Neural crest cell (in vitro differentiated cells): ENCODE data around the gene EEF1A2. TPM values are rescaled to one million over a fixed set of nuclear protein-coding genes. Genes with fewer than 3 reads are reported as not detected.

Experiments used
- DNase-seq: peaks from one replicate; pipeline ENCODE4 v3.0.0; 2021; ENCODE audit warnings: low read depth, mixed read lengths, low spot score
- H3K27ac Mint-ChIP-seq: one replicate; pipeline ENCODE4 v1.8.0; 2021; ENCODE audit warnings: mild to moderate bottlenecking, mixed read lengths; ENCODE audit not compliant: unreplicated experiment
- H3K27me3 Mint-ChIP-seq: 2 replicates; pipeline ENCODE4 v1.8.0; 2021; ENCODE audit warnings: low read depth, mild to moderate bottlenecking, mixed read lengths
- H3K36me3 Mint-ChIP-seq: 2 replicates; pipeline ENCODE4 v1.8.0; 2021; ENCODE audit warnings: low read depth, mild to moderate bottlenecking, mixed read lengths
- H3K4me1 Mint-ChIP-seq: 2 replicates; pipeline ENCODE4 v1.8.0; 2021; ENCODE audit warnings: mixed read lengths
- H3K4me3 Mint-ChIP-seq: one replicate; pipeline ENCODE4 v1.8.0; 2021; ENCODE audit warnings: mild to moderate bottlenecking, mixed read lengths
- H3K9me3 Mint-ChIP-seq: 2 replicates; pipeline ENCODE4 v1.8.0; 2021; ENCODE audit warnings: mixed read lengths
- CTCF ChIP-seq: fragments of 200-600 bp; sonication (generic); conservative IDR thresholded peaks from 2 replicates; pipeline ENCODE4 v1.5.0; 2021; ENCODE audit warnings: antibody characterized with exemption, mild to moderate bottlenecking
- total RNA-seq: library from RNA; stranded (reverse); gene quantifications from 2 replicates; pipeline ENCODE4 v1.2.1, GENCODE V29; 2021

Gene EEF1A2
- total RNA-seq, 1 donor from 2014 or later = 4.6 TPM

- Mint-ChIP-seq H3K4me3 (no peak overlapping the region), H3K36me3 (no peaks in the 10 kb centered on the region), H3K4me1 (peaks cover 48% of the 10 kb centered on the region), H3K9me3 (no peaks in the 10 kb centered on the region), H3K27me3 (no peaks in the 10 kb centered on the region), H3K27ac (no peak overlapping the region)
- no peak for DNase-seq
- TF ChIP-seq CTCF = no peak
Observed at GRCh38 chr20:63451821-63452220, 47.1 kb downstream of the EEF1A2 start.

- no peak overlapping the region for H3K27ac Mint-ChIP-seq
- H3K9me3 Mint-ChIP-seq = no peaks in the 10 kb centered on the region
- H3K4me1 Mint-ChIP-seq = peaks cover 43% of the 10 kb centered on the region
- H3K36me3 Mint-ChIP-seq = no peaks in the 10 kb centered on the region
- H3K4me3 Mint-ChIP-seq = no peak overlapping the region
- no peak for DNase-seq
- no peaks in the 10 kb centered on the region for H3K27me3 Mint-ChIP-seq
- TF ChIP-seq CTCF = no peak
Observed at GRCh38 chr20:63449796-63450730, 48.8 kb downstream of the EEF1A2 start.

- no peak for TF ChIP-seq CTCF
- no peaks in the 10 kb centered on the region for H3K27me3 Mint-ChIP-seq
- no peaks in the 10 kb centered on the region for H3K9me3 Mint-ChIP-seq
- peak overlapping the region; percentile 71 for H3K27ac Mint-ChIP-seq
- H3K36me3 Mint-ChIP-seq = no peaks in the 10 kb centered on the region
- H3K4me3 Mint-ChIP-seq = no peak overlapping the region
- peaks cover 33% of the 10 kb centered on the region for H3K4me1 Mint-ChIP-seq
- DNase-seq = no peak
Observed at GRCh38 chr20:63449025-63449424, 49.9 kb downstream of the EEF1A2 start.

GRCh38 chr20:63448031-63448430 is 50.9 kb downstream of the EEF1A2 start:
- Mint-ChIP-seq H3K4me3 (peak overlapping the region; percentile 38), H3K4me1 (peaks cover 26% of the 10 kb centered on the region), H3K36me3 (no peaks in the 10 kb centered on the region), H3K27ac (no peak overlapping the region), H3K9me3 (peaks cover 2% of the 10 kb centered on the region), H3K27me3 (no peaks in the 10 kb centered on the region)
- DNase-seq = no peak
- no peak for TF ChIP-seq CTCF

GRCh38 chr20:63447320-63447719 is 51.6 kb downstream of the EEF1A2 start:
- H3K27me3 Mint-ChIP-seq = no peaks in the 10 kb centered on the region
- H3K4me1 Mint-ChIP-seq = peaks cover 25% of the 10 kb centered on the region
- peak overlapping the region; percentile 90 for H3K27ac Mint-ChIP-seq
- DNase-seq = no peak
- H3K9me3 Mint-ChIP-seq = peaks cover 6% of the 10 kb centered on the region
- H3K36me3 Mint-ChIP-seq = no peaks in the 10 kb centered on the region
- TF ChIP-seq CTCF = no peak
- no peak overlapping the region for H3K4me3 Mint-ChIP-seq
